Endometrial microvascular endothelial cells (primary cell): Measurements from ENCODE around the gene ARPC1A. TPM values are rescaled to one million over a fixed set of nuclear protein-coding genes. Genes with fewer than 3 reads are reported as not detected.
"Not testable (repeated sequence)": the region's sequence is repeated elsewhere in the genome, so short reads cannot be mapped to it uniquely, and the experiment has no call there.

Source experiments
- in situ Hi-C: cut with HindIII; loops from 2 replicates; pipeline ENCODE4 v1.10.0; 2017; ENCODE audit warnings: low sequenced_read_pairs, low pct_unique_long_range_greater_than_20kb; ENCODE audit errors: inconsistent ontology term
- total RNA-seq: library from RNA; depleted of rRNA; stranded (reverse); fragments of >200 nt; gene quantifications from one replicate; pipeline ENCODE4 v1.2.3, GENCODE V29; 2015; ENCODE audit errors: inconsistent ontology term

The ARPC1A gene
- total RNA-seq, 1 donor from 2014 or later, result 255 TPM

DNA sequence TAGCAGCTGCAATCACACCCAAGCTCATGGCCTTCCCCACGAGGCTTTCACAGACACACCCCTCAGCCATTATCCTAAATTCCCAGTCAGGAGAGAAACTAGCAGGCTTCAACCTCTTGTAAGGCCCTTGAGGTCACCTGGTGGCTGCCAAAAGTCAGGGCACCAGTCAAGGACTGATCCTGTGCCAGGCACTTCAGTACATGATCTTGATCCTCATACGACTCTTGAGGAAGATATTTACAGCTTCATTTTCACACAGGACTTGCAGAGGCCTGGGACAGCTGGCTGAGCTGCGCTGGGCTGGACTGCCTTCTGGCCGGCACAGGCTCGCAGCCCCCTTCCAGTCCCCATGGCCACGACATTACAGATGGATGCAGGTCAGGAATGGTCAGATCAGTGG, 73.9 kb downstream of the ARPC1A start:
- in situ Hi-C loops, result no loop called here

DNA sequence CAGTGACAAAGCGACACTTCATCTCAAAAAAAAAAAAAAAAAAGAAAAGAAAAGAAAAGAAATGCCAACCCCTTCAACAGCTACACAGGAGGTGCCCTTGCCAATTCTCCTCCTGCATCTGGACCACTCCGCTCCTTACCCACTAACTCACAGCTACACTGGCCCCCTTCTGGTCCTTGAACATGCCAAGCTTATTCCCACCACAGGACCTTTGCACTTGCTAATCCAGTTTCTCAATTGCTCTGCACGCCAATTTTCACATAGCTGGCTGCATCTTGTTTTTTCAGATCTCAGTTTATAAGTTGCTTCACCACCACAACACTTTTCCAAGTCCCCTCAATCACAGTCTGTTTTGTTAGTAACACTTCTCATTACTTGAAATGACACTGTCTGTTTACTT, 77.2 kb downstream of the ARPC1A start:
- in situ Hi-C loops, result no loop called here

DNA sequence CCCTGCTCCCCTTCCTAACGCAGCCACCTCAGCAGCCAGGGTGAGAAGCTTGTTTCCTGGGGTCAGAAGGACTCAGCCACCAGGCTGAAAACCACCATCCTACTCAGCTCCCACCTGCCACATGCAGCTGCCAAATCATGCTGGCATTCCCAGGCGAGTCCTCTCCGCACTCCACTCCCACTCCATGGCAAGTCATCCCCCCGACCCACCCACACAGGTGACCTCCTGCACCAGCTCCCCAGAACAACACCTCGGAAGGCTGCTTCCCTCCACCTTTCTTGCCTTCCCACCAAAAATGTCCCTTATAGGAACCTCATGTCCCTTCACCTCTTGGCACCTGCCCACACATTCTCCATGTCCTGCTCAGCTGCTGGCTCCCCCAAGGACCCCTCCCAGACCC, 78.1 kb downstream of the ARPC1A start:
- in situ Hi-C loops, result no loop called here

DNA sequence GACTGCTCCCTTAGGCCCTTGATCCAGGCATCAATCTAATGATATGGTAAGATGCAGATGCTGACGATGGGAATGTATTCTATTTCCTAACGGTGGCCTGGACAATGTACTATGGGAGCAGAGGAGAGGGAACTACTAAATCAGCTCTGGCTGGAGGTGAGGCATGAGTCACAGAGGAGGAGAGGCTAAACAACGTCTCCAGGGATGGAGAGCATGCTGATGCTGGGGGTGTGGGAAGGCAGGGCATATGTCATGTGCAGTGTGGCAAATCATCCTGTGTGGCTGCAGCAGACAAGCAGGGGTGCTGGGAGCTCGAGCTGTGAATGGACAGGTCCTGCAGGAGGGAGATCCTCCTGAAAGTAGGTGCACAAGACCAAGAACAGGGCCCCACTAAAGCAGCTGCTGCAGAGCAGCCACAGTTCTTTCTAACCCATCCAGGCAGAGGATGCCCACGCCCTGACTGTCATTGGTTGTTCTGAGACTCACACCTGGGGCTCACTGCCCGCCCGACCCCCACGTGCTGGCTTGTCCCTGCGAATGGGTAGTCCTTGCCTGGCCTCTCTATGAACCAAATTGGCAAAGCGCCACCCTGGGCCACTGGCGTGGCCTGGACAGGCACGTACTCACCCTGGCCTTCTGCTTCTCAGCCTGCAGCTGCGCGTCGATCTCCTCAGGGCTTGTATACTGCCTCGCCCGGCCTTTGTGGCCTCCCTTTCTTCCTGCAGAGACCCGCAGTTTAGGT, 78.7 kb downstream of the ARPC1A start:
- in situ Hi-C loops, result no loop called here

DNA sequence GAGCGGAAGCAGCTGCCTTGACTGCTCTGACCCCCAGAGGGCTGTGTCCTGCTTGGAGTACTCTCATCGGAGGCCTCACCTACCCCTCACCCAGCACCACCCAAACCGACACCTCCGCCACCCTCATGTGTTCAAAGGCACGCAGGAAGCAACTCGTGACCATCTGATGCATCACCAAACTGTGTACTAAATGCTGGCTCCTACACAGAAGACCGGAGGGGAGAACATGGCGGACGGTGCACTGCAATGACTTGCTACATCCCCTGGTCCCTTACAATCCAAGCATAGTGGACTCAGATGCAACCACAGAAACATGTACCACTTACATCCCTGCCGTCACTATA, 79.3 kb downstream of the ARPC1A start:
- in situ Hi-C loops, result no loop called here

DNA sequence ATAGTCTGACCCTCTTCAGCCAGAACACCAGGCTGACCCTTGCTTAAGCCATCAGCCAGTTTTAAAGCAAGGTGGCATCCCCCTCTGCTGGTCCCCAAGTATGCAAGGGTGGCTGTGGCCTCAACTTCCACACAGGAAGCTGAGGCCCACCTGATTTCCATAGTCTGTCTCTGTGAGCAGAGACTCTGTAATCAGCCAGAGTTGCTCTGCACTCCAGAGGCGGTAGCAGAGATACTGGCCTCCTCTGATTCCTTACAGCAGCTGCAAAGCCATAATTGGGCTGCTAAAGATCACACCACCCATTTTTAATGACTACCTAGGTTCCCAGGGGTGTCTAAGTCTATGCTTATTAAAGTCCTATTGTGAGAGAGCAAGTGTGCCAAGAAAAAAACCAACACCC, 80.9 kb downstream of the ARPC1A start:
- in situ Hi-C loops, result no loop called here

DNA sequence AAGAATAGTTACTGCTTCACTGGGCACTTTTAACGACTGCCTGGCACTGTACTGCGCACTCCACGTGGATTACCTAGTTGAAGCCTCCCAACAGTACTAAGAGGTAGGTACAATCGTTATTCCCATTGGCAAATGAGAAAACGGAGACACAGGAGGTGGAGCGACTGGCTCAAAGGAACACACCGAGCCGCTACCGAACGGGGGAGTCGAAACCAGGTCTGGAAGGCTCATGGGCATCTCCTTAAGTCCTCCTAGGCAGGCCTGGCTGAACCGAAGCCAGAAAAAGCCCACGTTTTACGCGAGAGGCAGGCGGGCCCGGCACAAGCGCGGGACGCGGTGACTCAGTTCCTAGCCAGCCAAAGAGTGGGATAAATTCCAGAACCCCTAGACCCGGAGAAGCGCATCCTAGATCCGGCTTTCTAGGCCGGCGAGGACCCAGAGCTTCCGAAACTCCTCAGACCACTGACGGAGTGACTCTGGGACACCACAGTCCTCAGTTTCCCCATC, 82.2 kb downstream of the ARPC1A start:
- in situ Hi-C loops, result no loop called here

DNA sequence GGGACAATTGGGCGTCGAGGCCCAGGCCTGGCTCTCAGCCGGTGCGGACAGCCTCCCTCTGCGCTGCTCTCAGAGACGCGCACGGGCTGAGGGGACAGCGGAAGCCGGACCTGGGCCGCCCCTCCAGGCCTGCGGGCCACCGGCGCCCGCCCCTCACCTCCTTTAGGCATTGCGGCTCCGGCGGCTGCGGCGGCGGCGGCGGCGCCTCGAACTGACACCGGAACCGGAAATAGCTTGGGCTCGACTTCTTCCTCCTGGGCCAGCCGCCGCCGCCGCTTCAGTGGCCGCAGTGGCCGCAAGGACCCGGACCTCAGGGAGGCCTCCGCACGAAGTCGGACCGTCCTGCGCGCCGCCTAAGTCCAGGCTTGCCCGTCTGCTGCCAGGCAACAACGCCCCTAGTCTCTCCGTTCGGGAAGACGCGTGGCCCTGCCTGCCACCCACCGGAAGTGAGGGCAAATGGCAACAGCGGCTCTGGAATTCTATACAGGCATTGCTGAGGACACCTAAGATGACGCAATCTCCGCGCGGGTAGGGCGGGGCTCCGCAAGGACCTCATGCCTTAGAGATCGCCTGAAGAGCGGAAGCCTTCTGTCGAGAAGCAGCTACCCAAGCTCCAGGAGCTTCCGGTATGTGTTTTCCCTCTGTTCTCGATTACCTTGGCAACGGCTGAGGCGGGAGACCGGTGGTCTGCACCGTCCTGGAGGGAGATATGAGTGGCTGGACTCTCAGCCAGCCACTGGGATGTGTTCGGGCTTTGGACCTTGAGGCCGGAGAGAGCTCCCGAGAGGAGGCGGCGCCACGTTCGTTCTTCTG, 82.9 kb downstream of the ARPC1A start, which contains the start of the genes BUD31 and PDAP1:
TSS of gene BUD31 (plus strand) at position 591 of the 813 bp plus-strand sequence. CDS start 2,124 bp downstream, outside the sequence.
TSS of gene PDAP1 (minus strand) at position 219 of the 813 bp plus-strand sequence. CDS start at position 170, 49 bp downstream.
- in situ Hi-C loops, result no loop called here

DNA sequence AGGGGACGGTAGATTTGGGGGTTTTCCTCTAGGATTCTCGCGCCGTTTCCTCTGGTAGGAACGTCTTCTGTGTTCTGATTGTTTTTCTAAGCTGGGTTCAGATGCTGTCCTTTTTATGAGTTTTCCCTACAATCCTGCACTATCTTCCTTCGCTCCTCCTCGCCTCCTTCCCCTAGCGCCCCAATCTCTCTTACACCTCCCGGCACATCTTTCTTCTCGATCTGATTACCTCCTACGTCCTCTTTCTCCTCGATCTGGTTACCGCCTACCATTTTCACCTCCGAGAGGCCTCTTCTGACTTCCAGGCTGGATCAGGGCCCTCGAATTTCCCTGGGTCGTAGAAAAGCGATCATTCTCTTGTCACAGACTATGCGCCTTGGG, 83.5 kb downstream of the ARPC1A start:
- in situ Hi-C loops, result no loop called here

DNA sequence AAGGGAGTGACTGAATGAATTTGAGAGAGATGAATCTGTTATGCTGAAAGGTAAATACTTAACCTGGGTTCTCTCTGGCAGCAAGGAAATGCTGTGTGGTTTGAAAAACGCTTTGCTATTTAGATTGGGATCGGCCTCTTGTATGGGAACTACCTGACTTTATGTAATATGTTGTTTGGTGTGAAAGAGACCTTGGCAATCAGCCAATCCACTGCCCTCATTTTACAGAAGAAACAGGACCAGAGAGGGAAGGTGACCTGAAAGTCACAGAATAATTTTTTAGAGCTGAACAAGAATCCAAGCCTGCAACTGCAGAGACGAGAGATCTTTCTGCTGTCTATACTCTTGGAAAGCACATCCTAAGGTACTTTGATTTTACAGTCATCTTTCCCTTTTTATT, 84.1 kb downstream of the ARPC1A start:
- in situ Hi-C loops, result no loop called here

DNA sequence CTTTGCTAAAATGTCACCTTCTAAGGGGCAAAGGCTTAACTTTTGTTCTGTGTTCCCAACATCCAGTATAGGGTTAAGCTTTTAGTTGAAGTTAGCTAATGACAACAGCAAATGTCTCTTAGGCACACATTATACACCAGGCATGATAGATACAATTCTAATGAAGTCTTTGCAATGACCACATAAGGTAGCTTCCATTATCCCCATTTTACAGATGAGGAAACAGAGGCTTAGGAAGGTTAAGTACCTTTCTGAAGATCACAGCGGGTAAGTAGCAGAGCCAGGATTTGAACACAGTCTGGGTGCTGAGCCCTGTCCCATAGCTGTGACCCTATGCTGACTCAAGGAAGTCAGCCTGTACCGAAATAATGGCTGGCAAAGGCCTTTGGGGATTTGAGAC, 84.9 kb downstream of the ARPC1A start:
- in situ Hi-C loops, result no loop called here

DNA sequence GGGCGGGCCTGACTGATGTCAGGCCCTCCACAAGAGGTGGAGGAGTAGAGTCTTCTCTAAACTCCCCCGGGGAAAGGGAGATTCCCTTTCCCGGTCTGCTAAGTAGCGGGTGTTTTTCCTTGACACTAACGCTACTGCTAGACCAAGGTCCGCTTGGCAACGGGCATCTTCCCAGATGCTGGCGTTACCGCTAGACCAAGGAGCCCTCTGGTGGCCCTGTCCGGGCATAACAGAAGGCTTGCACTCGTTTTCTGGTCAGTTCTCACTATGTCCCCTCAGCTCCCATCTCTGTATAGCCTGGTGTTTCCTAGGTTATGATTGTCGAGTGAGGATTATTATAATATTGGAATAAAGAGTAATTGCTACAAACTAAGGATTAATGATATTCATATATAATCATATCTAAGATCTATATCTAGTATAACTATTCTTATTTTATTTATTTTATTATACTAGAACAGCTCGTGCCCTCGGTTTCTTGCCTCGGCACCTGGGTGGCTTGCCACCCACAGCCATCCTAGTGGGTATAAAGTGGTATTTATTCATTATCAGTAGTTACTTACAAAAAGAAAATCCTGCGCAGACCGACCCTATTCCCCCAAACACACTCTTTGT, 89.9 kb downstream of the ARPC1A start:
- in situ Hi-C loops, result not testable (repeated sequence)

Other genes starting within 250 kb of the ARPC1A start
- 14.9 TPM for gene SMURF1, start 181.8 kb upstream of the ARPC1A start, total RNA-seq
- gene KPNA7, start 117.8 kb upstream of the ARPC1A start, total RNA-seq, result not detected
- gene MYH16, start 53.1 kb upstream of the ARPC1A start, total RNA-seq, result 0.93 TPM
- gene ARPC1B, start 48.8 kb downstream of the ARPC1A start, total RNA-seq, result 453 TPM
- gene PDAP1, start 82.7 kb downstream of the ARPC1A start, total RNA-seq, result 147 TPM
- 85.7 TPM for gene BUD31, start 83.1 kb downstream of the ARPC1A start, total RNA-seq
- 3.0 TPM for gene PTCD1, start 112.9 kb downstream of the ARPC1A start, total RNA-seq
- gene CPSF4, start 113.0 kb downstream of the ARPC1A start, total RNA-seq, result 25.1 TPM
- gene ATP5MF, start 140.3 kb downstream of the ARPC1A start, total RNA-seq, result 4,245 TPM
- 3.3 TPM for gene ZNF789, start 147.0 kb downstream of the ARPC1A start, total RNA-seq
- gene ZNF394, start 174.4 kb downstream of the ARPC1A start, total RNA-seq, result 28.1 TPM
- gene ZKSCAN5, start 178.8 kb downstream of the ARPC1A start, total RNA-seq, result 8.5 TPM
- 3.9 TPM for gene FAM200A, start 226.2 kb downstream of the ARPC1A start, total RNA-seq
- 17.9 TPM for gene ZNF655, start 232.7 kb downstream of the ARPC1A start, total RNA-seq